Loucy (cell line): Measurements from ENCODE around the gene IAH1.

Experiments
- H2AFZ ChIP-seq: fragments of 200-600 bp; sonication (generic); 2 replicates; pipeline ENCODE4 v1.6.0; 2016; ENCODE audit warnings: antibody characterized with exemption, mild to moderate bottlenecking, low read length, moderate library complexity
- H3F3A ChIP-seq: fragments of 200-600 bp; 2 replicates; pipeline ENCODE4 v1.6.0; 2016; ENCODE audit warnings: antibody characterized with exemption, low read depth, mild to moderate bottlenecking
- H3K27me3 ChIP-seq: fragments of 200-600 bp; sonication (generic); 2 replicates; pipeline ENCODE4 v1.6.1; 2014; ENCODE audit warnings: low read length, mild to moderate bottlenecking; ENCODE audit not compliant: insufficient read depth, poor library complexity, severe bottlenecking
- H3K36me3 ChIP-seq: fragments of 200-600 bp; sonication (generic); 2 replicates; pipeline ENCODE4 v1.6.1; 2016; ENCODE audit warnings: low read length; ENCODE audit not compliant: insufficient read depth
- H3K4me1 ChIP-seq: fragments of 200-600 bp; sonication (generic); 2 replicates; pipeline ENCODE4 v1.5.1; 2014; ENCODE audit warnings: low read length, mild to moderate bottlenecking; ENCODE audit not compliant: insufficient read depth, poor library complexity, severe bottlenecking
- H3K4me2 ChIP-seq: fragments of 200-600 bp; sonication (generic); 2 replicates; pipeline ENCODE4 v1.6.0; 2014; ENCODE audit warnings: antibody characterized with exemption, low read length, low read depth, mild to moderate bottlenecking; ENCODE audit not compliant: poor library complexity, severe bottlenecking
- H3K4me3 ChIP-seq: fragments of 200-600 bp; sonication (generic); 2 replicates; pipeline ENCODE4 v1.5.1; 2014; ENCODE audit warnings: low read length, mild to moderate bottlenecking, mixed read lengths; ENCODE audit not compliant: poor library complexity, severe bottlenecking
- H3K79me2 ChIP-seq: fragments of 200-600 bp; sonication (generic); 2 replicates; pipeline ENCODE4 v1.6.1; 2014; ENCODE audit warnings: low read length; ENCODE audit not compliant: insufficient read depth
- H3K9ac ChIP-seq: fragments of 200-600 bp; sonication (generic); 2 replicates; pipeline ENCODE4 v1.6.0; 2014; ENCODE audit warnings: mild to moderate bottlenecking, low read depth, low read length, moderate library complexity; ENCODE audit not compliant: poor library complexity, severe bottlenecking
- H3K9me2 ChIP-seq: fragments of 200-600 bp; sonication (generic); replicated peaks from 2 replicates; pipeline ENCODE4 v1.6.1; 2016; ENCODE audit warnings: low read depth, low read length, mixed read lengths
- H3K9me3 ChIP-seq: fragments of 200-600 bp; sonication (generic); 2 replicates; pipeline ENCODE4 v1.6.1; 2014; ENCODE audit warnings: mild to moderate bottlenecking, antibody characterized with exemption, low read length, low read depth; ENCODE audit not compliant: insufficient read depth
- H4K20me1 ChIP-seq: fragments of 200-600 bp; sonication (generic); 2 replicates; pipeline ENCODE4 v1.6.0; 2014; ENCODE audit warnings: antibody characterized with exemption, low read length, mild to moderate bottlenecking; ENCODE audit not compliant: insufficient read depth, poor library complexity, severe bottlenecking
- CTCF ChIP-seq: fragments of 200-600 bp; sonication (generic); conservative IDR thresholded peaks from 2 replicates; pipeline ENCODE4 v1.5.1; 2014; ENCODE audit warnings: mild to moderate bottlenecking, antibody characterized with exemption, low read length
- EZH2phosphoT487 ChIP-seq: fragments of 200-600 bp; IDR thresholded peaks from 2 replicates; pipeline ENCODE4 v1.6.1; 2018; ENCODE audit warnings: antibody characterized with exemption, mild to moderate bottlenecking, moderate library complexity, borderline replicate concordance

The IAH1 gene

GRCh38 chr2:9441556-9441955 is 32.8 kb upstream of the IAH1 start:
- Histone ChIP-seq H3K9me3 (no peaks in the 10 kb centered on the region), H3K27me3 (no peaks in the 10 kb centered on the region), H3K36me3 (peaks cover 31% of the 10 kb centered on the region; the same call in 1 of the 2 replicates), H2AFZ (no peak overlapping the region), H3K9ac (no peak overlapping the region), H3K79me2 (no peaks in the 10 kb centered on the region), H4K20me1 (no peaks in the 10 kb centered on the region), H3K4me3 (no peak overlapping the region), H3K9me2 (no peaks in the 10 kb centered on the region), H3K4me2 (no peak overlapping the region), H3K4me1 (no peaks in the 10 kb centered on the region), H3F3A (no peaks in the 10 kb centered on the region)
- TF ChIP-seq EZH2phosphoT487: no peak
- no peak for TF ChIP-seq CTCF

DNA sequence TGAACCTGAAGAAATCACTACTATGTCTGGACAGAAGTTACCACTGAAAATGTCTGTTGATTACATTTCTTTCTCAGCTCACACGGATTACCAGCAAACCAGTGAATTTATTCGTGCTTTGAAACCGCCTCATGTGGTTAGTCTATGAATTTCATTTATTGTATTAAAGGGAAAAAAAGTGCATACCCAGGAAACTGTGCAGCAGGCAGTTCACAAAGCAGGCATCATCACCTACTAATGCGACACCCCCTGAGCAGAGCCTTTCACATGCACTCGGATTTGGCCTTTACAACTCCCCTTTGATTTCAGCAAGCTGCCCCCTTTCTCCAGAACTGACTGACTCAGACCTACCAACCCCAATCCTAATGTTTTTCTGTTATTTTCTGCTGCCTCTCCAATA is 30.8 kb upstream of the IAH1 start:
- peaks cover 35% of the 10 kb centered on the region; the same call in 1 of the 2 replicates for H3K36me3 ChIP-seq
- no peaks in the 10 kb centered on the region for H3K4me1 ChIP-seq
- H2AFZ ChIP-seq: no peak overlapping the region
- no peak overlapping the region for H3K9ac ChIP-seq
- no peak overlapping the region for H3K4me2 ChIP-seq
- H3K9me2 ChIP-seq: no peaks in the 10 kb centered on the region
- no peaks in the 10 kb centered on the region for H3K79me2 ChIP-seq
- H3K27me3 ChIP-seq: no peaks in the 10 kb centered on the region
- no peaks in the 10 kb centered on the region for H3F3A ChIP-seq
- H3K9me3 ChIP-seq: no peaks in the 10 kb centered on the region
- no peaks in the 10 kb centered on the region for H4K20me1 ChIP-seq
- TF ChIP-seq EZH2phosphoT487 (no peak), CTCF (no peak)
- H3K4me3 ChIP-seq: no peak overlapping the region

- Histone ChIP-seq H3K79me2 (no peaks in the 10 kb centered on the region), H3K4me2 (no peak overlapping the region), H2AFZ (no peak overlapping the region), H4K20me1 (no peaks in the 10 kb centered on the region), H3K9ac (no peak overlapping the region), H3K4me3 (no peak overlapping the region), H3K27me3 (no peaks in the 10 kb centered on the region), H3K36me3 (peaks cover 36% of the 10 kb centered on the region; the same call in 1 of the 2 replicates), H3K4me1 (no peaks in the 10 kb centered on the region), H3K9me3 (no peaks in the 10 kb centered on the region), H3K9me2 (no peaks in the 10 kb centered on the region), H3F3A (no peaks in the 10 kb centered on the region)
- TF ChIP-seq EZH2phosphoT487: no peak
- TF ChIP-seq CTCF: no peak
Observed at GRCh38 chr2:9445089-9445488, 29.3 kb upstream of the IAH1 start.
